ENCODE measurements around the gene IFT20.

GRCh38 chr17:28317966-28318758 is 17.1 kb downstream of the IFT20 start:
- TF ChIP-seq ZNF133 (tag by site-specific recombination; IDR thresholded peaks at IDR 0.05) (no peak), ZNF423 (tag by site-specific recombination; IDR thresholded peaks at IDR 0.05) (no peak), ZNF621 (tag by site-specific recombination; IDR thresholded peaks at IDR 0.05) (no peak)
- TF ChIP-seq, protein P1, sequence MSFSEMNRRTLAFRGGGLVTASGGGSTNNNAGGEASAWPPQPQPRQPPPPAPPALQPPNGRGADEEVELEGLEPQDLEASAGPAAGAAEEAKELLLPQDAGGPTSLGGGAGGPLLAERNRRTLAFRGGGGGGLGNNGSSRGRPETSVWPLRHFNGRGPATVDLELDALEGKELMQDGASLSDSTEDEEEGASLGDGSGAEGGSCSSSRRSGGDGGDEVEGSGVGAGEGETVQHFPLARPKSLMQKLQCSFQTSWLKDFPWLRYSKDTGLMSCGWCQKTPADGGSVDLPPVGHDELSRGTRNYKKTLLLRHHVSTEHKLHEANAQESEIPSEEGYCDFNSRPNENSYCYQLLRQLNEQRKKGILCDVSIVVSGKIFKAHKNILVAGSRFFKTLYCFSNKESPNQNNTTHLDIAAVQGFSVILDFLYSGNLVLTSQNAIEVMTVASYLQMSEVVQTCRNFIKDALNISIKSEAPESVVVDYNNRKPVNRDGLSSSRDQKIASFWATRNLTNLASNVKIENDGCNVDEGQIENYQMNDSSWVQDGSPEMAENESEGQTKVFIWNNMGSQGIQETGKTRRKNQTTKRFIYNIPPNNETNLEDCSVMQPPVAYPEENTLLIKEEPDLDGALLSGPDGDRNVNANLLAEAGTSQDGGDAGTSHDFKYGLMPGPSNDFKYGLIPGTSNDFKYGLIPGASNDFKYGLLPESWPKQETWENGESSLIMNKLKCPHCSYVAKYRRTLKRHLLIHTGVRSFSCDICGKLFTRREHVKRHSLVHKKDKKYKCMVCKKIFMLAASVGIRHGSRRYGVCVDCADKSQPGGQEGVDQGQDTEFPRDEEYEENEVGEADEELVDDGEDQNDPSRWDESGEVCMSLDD (tag by site-specific recombination; IDR thresholded peaks at IDR 0.05): no peak
- TF ChIP-seq, protein P2, sequence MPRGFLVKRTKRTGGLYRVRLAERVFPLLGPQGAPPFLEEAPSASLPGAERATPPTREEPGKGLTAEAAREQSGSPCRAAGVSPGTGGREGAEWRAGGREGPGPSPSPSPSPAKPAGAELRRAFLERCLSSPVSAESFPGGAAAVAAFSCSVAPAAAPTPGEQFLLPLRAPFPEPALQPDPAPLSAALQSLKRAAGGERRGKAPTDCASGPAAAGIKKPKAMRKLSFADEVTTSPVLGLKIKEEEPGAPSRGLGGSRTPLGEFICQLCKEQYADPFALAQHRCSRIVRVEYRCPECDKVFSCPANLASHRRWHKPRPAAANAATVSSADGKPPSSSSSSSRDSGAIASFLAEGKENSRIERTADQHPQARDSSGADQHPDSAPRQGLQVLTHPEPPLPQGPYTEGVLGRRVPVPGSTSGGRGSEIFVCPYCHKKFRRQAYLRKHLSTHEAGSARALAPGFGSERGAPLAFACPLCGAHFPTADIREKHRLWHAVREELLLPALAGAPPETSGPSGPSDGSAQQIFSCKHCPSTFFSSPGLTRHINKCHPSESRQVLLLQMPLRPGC (tag by site-specific recombination; IDR thresholded peaks at IDR 0.05): no peak

Measured in HEK293 (cell line).